ENCODE measurements around the gene PGM2L1. TPM values are rescaled to one million over a fixed set of nuclear protein-coding genes. Genes with fewer than 3 reads are reported as not detected.

Gene PGM2L1
- total and polyA plus RNA-seq, 2 donors (not counting 1 experiment from before 2014, with no cell fraction given), result 1.6 to 8.4 TPM

GRCh38 chr11:74412733-74413359, 14.6 kb upstream of the PGM2L1 start:
- H3K4me2 ChIP-seq (replicated peaks; ENCODE audit: low read depth, low read length, poor library complexity, severe bottlenecking), result no peak overlapping the region
- H3K79me2 ChIP-seq (ENCODE audit: control insufficient read depth, insufficient read depth, low read length), result no peaks in the 10 kb centered on the region
- POLR2A ChIA-PET, result no interaction called here
- no peaks in the 10 kb centered on the region for H3K9me3 Mint-ChIP-seq (ENCODE audit: insufficient read depth)
- no peak overlapping the region for H2AFZ ChIP-seq (ENCODE audit: insufficient read depth, low read depth, low read length, poor library complexity, severe bottlenecking)
- no peak overlapping the region for H3K27ac Mint-ChIP-seq
- CTCF ChIA-PET, result interaction anchor here (0.6 kb wide), 1 partner anchor 14 kb away, joined by 3 read pairs; no protein-coding TSS in a partner anchor
- H3K9ac ChIP-seq (ENCODE audit: low read length), result no peak overlapping the region
- TF ChIP-seq EZH2 (IDR thresholded peaks at IDR 0.05; ENCODE audit: borderline replicate concordance, insufficient read depth, low read depth, low read length, poor library complexity, severe bottlenecking), result no peak
- no peak for TF ChIP-seq CTCF (IDR thresholded peaks at IDR 0.05)
- intact Hi-C loops (cut with micrococcal nuclease), result no loop called here
- H3K4me3 Mint-ChIP-seq, result no peak overlapping the region
- H3K4me3 ChIP-seq (ENCODE audit: control extremely low read depth in 1 of 5, extremely low read depth in 1 of 5, insufficient read depth in 1 of 5, low read depth in 2 of 5, low read length in 4 of 5), result no peak overlapping the region
- H3K27me3 Mint-ChIP-seq, result peaks cover 26% of the 10 kb centered on the region
- no peak for ATAC-seq (ENCODE audit: low read depth)
- DNase-seq, result no peak
- H3K36me3 ChIP-seq (replicated peaks in 1 of 2; ENCODE audit: control extremely low read depth in 1 of 2, control insufficient read depth in 1 of 2, extremely low read depth in 1 of 2, insufficient read depth in 2 of 2, low read length in 1 of 2), result no peaks in the 10 kb centered on the region
- no peaks in the 10 kb centered on the region for H4K20me1 ChIP-seq (ENCODE audit: control insufficient read depth, insufficient read depth, low read length, poor library complexity, severe bottlenecking)
- peaks cover 0 to 3% (median 0%) of the 10 kb centered on the region in 4 experiments for H3K27me3 ChIP-seq (replicated peaks in 1 of 4; ENCODE audit: control extremely low read depth in 1 of 4, control insufficient read depth in 3 of 4, insufficient read depth in 4 of 4, low read length in 3 of 4)
- no peak overlapping the region for H3K27ac ChIP-seq (ENCODE audit: low read length in 2 of 2)
- 100% methylated on average over 3 of the region's 11 CpGs for WGBS (ENCODE audit: insufficient coverage)
- no peaks in the 10 kb centered on the region for H3K9me3 ChIP-seq (ENCODE audit: control extremely low read depth in 1 of 3, control insufficient read depth in 2 of 3, insufficient read depth in 1 of 3, low read length in 2 of 3)
- no peaks in the 10 kb centered on the region for H3K4me1 ChIP-seq (ENCODE audit: control insufficient read depth in 2 of 2, insufficient read depth in 2 of 2, low read length in 2 of 2)
- no peaks in the 10 kb centered on the region for H3K4me1 Mint-ChIP-seq

- intact Hi-C loops (cut with micrococcal nuclease), result no loop called here
- DNase-seq (no peak), ATAC-seq (ENCODE audit: low read depth) (no peak)
- TF ChIP-seq CTCF (IDR thresholded peaks at IDR 0.05), result no peak
- TF ChIP-seq EZH2 (IDR thresholded peaks at IDR 0.05; ENCODE audit: borderline replicate concordance, insufficient read depth, low read depth, low read length, poor library complexity, severe bottlenecking), result no peak
- no peak overlapping the region for H3K4me2 ChIP-seq (replicated peaks; ENCODE audit: low read depth, low read length, poor library complexity, severe bottlenecking)
- no peaks in the 10 kb centered on the region for H3K79me2 ChIP-seq (ENCODE audit: control insufficient read depth, insufficient read depth, low read length)
- no peak overlapping the region for H3K4me3 Mint-ChIP-seq
- no peaks in the 10 kb centered on the region for H3K9me3 ChIP-seq (ENCODE audit: control extremely low read depth in 1 of 3, control insufficient read depth in 2 of 3, insufficient read depth in 1 of 3, low read length in 2 of 3)
- no CpG with 5 or more reads among the region's 2 CpGs for WGBS (ENCODE audit: insufficient coverage)
- no peaks in the 10 kb centered on the region for H3K9me3 Mint-ChIP-seq (ENCODE audit: insufficient read depth)
- H4K20me1 ChIP-seq (ENCODE audit: control insufficient read depth, insufficient read depth, low read length, poor library complexity, severe bottlenecking), result no peaks in the 10 kb centered on the region
- no peaks in the 10 kb centered on the region for H3K36me3 ChIP-seq (replicated peaks in 1 of 2; ENCODE audit: control extremely low read depth in 1 of 2, control insufficient read depth in 1 of 2, extremely low read depth in 1 of 2, insufficient read depth in 2 of 2, low read length in 1 of 2)
- H3K27me3 ChIP-seq (replicated peaks in 1 of 4; ENCODE audit: control extremely low read depth in 1 of 4, control insufficient read depth in 3 of 4, insufficient read depth in 4 of 4, low read length in 3 of 4), result peaks cover 0 to 3% (median 0%) of the 10 kb centered on the region in 4 experiments
- H3K27ac ChIP-seq (ENCODE audit: low read length in 2 of 2), result no peak overlapping the region
- H3K4me1 Mint-ChIP-seq, result no peaks in the 10 kb centered on the region
- no peak overlapping the region for H2AFZ ChIP-seq (ENCODE audit: insufficient read depth, low read depth, low read length, poor library complexity, severe bottlenecking)
- H3K9ac ChIP-seq (ENCODE audit: low read length), result no peak overlapping the region
- peaks cover 30% of the 10 kb centered on the region for H3K27me3 Mint-ChIP-seq
- ChIA-PET POLR2A (no interaction called here), CTCF (interaction anchor here (1.0 kb wide), 1 partner anchor 22 kb away, joined by 3 read pairs; no protein-coding TSS in a partner anchor)
- no peak overlapping the region for H3K4me3 ChIP-seq (ENCODE audit: control extremely low read depth in 1 of 5, extremely low read depth in 1 of 5, insufficient read depth in 1 of 5, low read depth in 2 of 5, low read length in 4 of 5)
- no peak overlapping the region for H3K27ac Mint-ChIP-seq
- no peaks in the 10 kb centered on the region for H3K4me1 ChIP-seq (ENCODE audit: control insufficient read depth in 2 of 2, insufficient read depth in 2 of 2, low read length in 2 of 2)
Observed at GRCh38 chr11:74412321-74412720, 14.1 kb upstream of the PGM2L1 start.

Data from B cell (primary cell).